ENCODE measurements around the gene URGCP. TPM values are rescaled to one million over a fixed set of nuclear protein-coding genes. Genes with fewer than 3 reads are reported as not detected.

Gene URGCP
- total and polyA plus RNA-seq, 2 of the 4 experiments (the other 2 are of a cell fraction) = 22.0 to 25.5 TPM

DNA sequence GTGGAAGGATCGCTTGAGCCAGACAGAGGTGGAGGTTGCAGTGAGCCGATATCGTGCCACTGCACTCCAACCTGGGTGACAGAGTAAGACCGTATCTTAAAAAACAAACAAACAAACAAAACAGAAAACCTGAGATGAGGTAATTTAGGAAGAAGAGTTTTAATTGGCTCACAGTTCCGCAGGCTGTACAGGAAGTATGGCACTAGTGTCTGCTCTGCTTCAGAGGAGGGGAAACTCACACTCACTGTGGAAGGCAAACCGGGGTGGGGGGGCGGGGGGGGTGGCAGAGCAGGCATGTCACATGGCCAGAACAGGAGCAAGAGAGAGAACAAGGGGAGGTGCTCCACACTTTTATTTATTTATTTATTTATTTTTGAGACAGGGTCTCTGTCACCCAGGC is 24.9 kb upstream of the URGCP start:
- no peak for TF ChIP-seq CTCF (conservative IDR thresholded peaks at IDR 0.05; ENCODE audit: low read depth, low read length)
- no peak for TF ChIP-seq SMC3 (IDR thresholded peaks at IDR 0.05; ENCODE audit: low read depth, low read length)
- TF ChIP-seq MXI1 (IDR thresholded peaks at IDR 0.05; ENCODE audit: borderline replicate concordance, low read depth, low read length) = no peak
- no peak for TF ChIP-seq MAFK (IDR thresholded peaks at IDR 0.05; ENCODE audit: low read depth, low read length)
- no peak for TF ChIP-seq RAD21 (IDR thresholded peaks at IDR 0.05; ENCODE audit: low read length)
- TF ChIP-seq, protein P1, sequence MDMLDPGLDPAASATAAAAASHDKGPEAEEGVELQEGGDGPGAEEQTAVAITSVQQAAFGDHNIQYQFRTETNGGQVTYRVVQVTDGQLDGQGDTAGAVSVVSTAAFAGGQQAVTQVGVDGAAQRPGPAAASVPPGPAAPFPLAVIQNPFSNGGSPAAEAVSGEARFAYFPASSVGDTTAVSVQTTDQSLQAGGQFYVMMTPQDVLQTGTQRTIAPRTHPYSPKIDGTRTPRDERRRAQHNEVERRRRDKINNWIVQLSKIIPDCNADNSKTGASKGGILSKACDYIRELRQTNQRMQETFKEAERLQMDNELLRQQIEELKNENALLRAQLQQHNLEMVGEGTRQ (IDR thresholded peaks at IDR 0.05; ENCODE audit: low read depth, low read length) = no peak
- TF ChIP-seq ELK1 (IDR thresholded peaks at IDR 0.05; ENCODE audit: borderline replicate concordance, low read depth, low read length) = no peak
- no peak for TF ChIP-seq BHLHE40 (IDR thresholded peaks at IDR 0.05; ENCODE audit: low read depth, low read length)
- TF ChIP-seq FOS (IDR thresholded peaks at IDR 0.05; ENCODE audit: low read depth, low read length) = no peak
- TF ChIP-seq NFE2L2 (IDR thresholded peaks at IDR 0.05; ENCODE audit: low read depth, low read length) = no peak
- no peak for TF ChIP-seq CHD1 (IDR thresholded peaks at IDR 0.05; ENCODE audit: low read depth, low read length)
- H3K27me3 ChIP-seq (ENCODE audit: control insufficient read depth, insufficient read depth, low read length) = no peaks in the 10 kb centered on the region

More for the DNA sequence above, 24.9 kb upstream of the URGCP start:
- H3K4me3 ChIP-seq (ENCODE audit: insufficient read depth, low read depth, low read length) = no peak overlapping the region
- no peak overlapping the region for H3K23ac ChIP-seq (ENCODE audit: low read depth, low read length)
- H2AK9ac ChIP-seq (replicated peaks; ENCODE audit: low read depth, low read length, poor library complexity) = no peak overlapping the region
- intact Hi-C loops (cut with micrococcal nuclease) (no loop called here), in situ Hi-C loops (cut with MboI; ENCODE audit: low sequenced_read_pairs) (no loop called here), dilution Hi-C loops (cut with HindIII; ENCODE audit: low sequenced_read_pairs, unreplicated experiment) (no loop called here)
- no peak overlapping the region for H2AFZ ChIP-seq (replicated peaks; ENCODE audit: low read length, poor library complexity)
- H3K4ac ChIP-seq (ENCODE audit: low read depth, low read length) = no peak overlapping the region
- peaks cover 0 to 3% of the 10 kb centered on the region in 2 experiments; a peak in 2 of 4 replicates for H3K79me1 ChIP-seq (ENCODE audit: low read depth in 1 of 2, low read length in 2 of 2)
- ATAC-seq (ENCODE audit: low read depth) = no peak
- H3K56ac ChIP-seq (ENCODE audit: extremely low read depth, insufficient read depth, low read length) = no peak overlapping the region
- no peak overlapping the region for H3K27ac ChIP-seq (ENCODE audit: insufficient read depth, low read length)
- no peaks in the 10 kb centered on the region for H3K36me3 ChIP-seq (ENCODE audit: control insufficient read depth, insufficient read depth, low read length)
- no peak overlapping the region for H3K18ac ChIP-seq (ENCODE audit: low read depth, low read length)
- no peak overlapping the region for H3K14ac ChIP-seq (replicated peaks; ENCODE audit: low read depth, low read length)
- H3K9ac ChIP-seq (ENCODE audit: low read depth, low read length) = no peak overlapping the region
- H2BK5ac ChIP-seq (ENCODE audit: low read depth, low read length, poor library complexity, severe bottlenecking) = no peak overlapping the region
- H4K91ac ChIP-seq (ENCODE audit: insufficient read depth, low read depth, low read length) = no peak overlapping the region
- no peak overlapping the region for H2BK120ac ChIP-seq (ENCODE audit: low read depth, low read length)
- CTCF ChIA-PET = no interaction called here
- no peak overlapping the region for H4K5ac ChIP-seq (ENCODE audit: low read depth, low read length)
- no peak overlapping the region for H3K4me2 ChIP-seq (ENCODE audit: low read depth, low read length)
- no TSS peak for BruUV-seq (replicated peaks)
- no peak overlapping the region; the same call in 1 of the 2 replicates for H2AK5ac ChIP-seq (ENCODE audit: low read depth, low read length)
- no peaks in the 10 kb centered on the region for H3K4me1 ChIP-seq (ENCODE audit: control insufficient read depth, insufficient read depth, low read length)
- no peak overlapping the region for H4K8ac ChIP-seq (ENCODE audit: low read depth in 2 of 2, low read length in 2 of 2)
- H2BK15ac ChIP-seq (ENCODE audit: low read depth, low read length) = no peak overlapping the region
- no peak overlapping the region for H2BK20ac ChIP-seq (ENCODE audit: low read depth, low read length)
- H3K9me3 ChIP-seq (ENCODE audit: control insufficient read depth, insufficient read depth, low read length) = no peaks in the 10 kb centered on the region
- no peak for DNase-seq
- H4K20me1 ChIP-seq (ENCODE audit: insufficient read depth, low read length) = no peaks in the 10 kb centered on the region
- H3K9me1 ChIP-seq (ENCODE audit: insufficient read depth, low read length) = no peaks in the 10 kb centered on the region; the same call in 1 of the 2 replicates
- 100% methylated on average over 1 of the region's 7 CpGs; no CpG with 5 or more reads in 1 of the 2 experiments for WGBS, 2 experiments (ENCODE audit: extremely low coverage in 2 of 2, insufficient read length in 1 of 2)
- POLR2A ChIA-PET (ENCODE audit: unreplicated experiment) = no interaction called here
